Smooth muscle cell (in vitro differentiated cells): Measurements from ENCODE around the gene MTCL1. TPM values are rescaled to one million over a fixed set of nuclear protein-coding genes. Genes with fewer than 3 reads are reported as not detected.

ENCODE experiments used
- DNase-seq: peaks from one replicate; lab custom pipeline; 2025; ENCODE audit not compliant: unreplicated experiment; lab: John Stamatoyannopoulos, UW
- H2AFZ ChIP-seq: fragments of 200-600 bp; sonication (generic); 2 replicates; pipeline ENCODE4 v1.6.0; 2016; ENCODE audit warnings: antibody characterized with exemption, low read depth, mild to moderate bottlenecking
- H3F3A ChIP-seq: fragments of 200-600 bp; sonication (generic); 2 replicates; pipeline ENCODE4 v1.6.0; 2017; ENCODE audit warnings: antibody characterized with exemption, low read depth
- H3K27ac ChIP-seq: fragments of 200-600 bp; sonication (generic); 2 replicates; pipeline ENCODE4 v1.5.1; 2016; ENCODE audit warnings: low read depth, mild to moderate bottlenecking
- H3K27me3 ChIP-seq: fragments of 200-600 bp; sonication (generic); 2 replicates; pipeline ENCODE4 v1.6.1; 2016; ENCODE audit warnings: low read depth, mild to moderate bottlenecking
- H3K36me3 ChIP-seq: fragments of 200-600 bp; sonication (generic); 2 replicates; pipeline ENCODE4 v1.5.1; 2016; ENCODE audit warnings: low read depth
- H3K4me1 ChIP-seq: fragments of 200-600 bp; sonication (generic); 2 replicates; pipeline ENCODE4 v1.5.1; 2016; ENCODE audit warnings: low read depth
- H3K4me2 ChIP-seq: fragments of 200-600 bp; sonication (generic); 2 replicates; pipeline ENCODE4 v1.6.0; 2016; ENCODE audit warnings: mild to moderate bottlenecking
- H3K4me3 ChIP-seq: fragments of 200-600 bp; sonication (generic); 2 replicates; pipeline ENCODE4 v1.5.1; 2016; ENCODE audit warnings: mild to moderate bottlenecking
- H3K79me2 ChIP-seq: fragments of 200-600 bp; sonication (generic); 2 replicates; pipeline ENCODE4 v1.6.0; 2016; ENCODE audit warnings: low read depth, mild to moderate bottlenecking
- H3K9ac ChIP-seq: fragments of 200-600 bp; sonication (generic); 2 replicates; pipeline ENCODE4 v1.6.0; 2016; ENCODE audit warnings: low read depth
- H3K9me3 ChIP-seq: fragments of 200-600 bp; sonication (generic); replicated peaks from 2 replicates; pipeline ENCODE4 v1.5.1; 2016; ENCODE audit warnings: low read depth
- H4K20me1 ChIP-seq: fragments of 200-600 bp; sonication (generic); 2 replicates; pipeline ENCODE4 v1.6.0; 2016; ENCODE audit warnings: low read depth
- CTCF ChIP-seq: fragments of 200-600 bp; sonication (generic); IDR thresholded peaks from 2 replicates; pipeline ENCODE4 v1.5.1; 2017; ENCODE audit warnings: borderline replicate concordance, mild to moderate bottlenecking, antibody characterized with exemption; ENCODE audit not compliant: insufficient read depth, poor library complexity, severe bottlenecking
- WGBS: methylation state at CpG from one replicate; pipeline ENCODE4 v1.1.7; 2016; ENCODE audit warnings: low lambda C conversion rate; 5-methylcytosine and 5-hydroxymethylcytosine counted together
- polyA plus RNA-seq: library from polyadenylated mRNA; unstranded; fragments of >200 nt; fragmentation: Nextera tagmentation; extraction: Ambion mirVana; gene quantifications from 2 replicates; pipeline ENCODE4 v1.2.1, GENCODE V29; 2016
- total RNA-seq: library from RNA; depleted of rRNA; stranded (reverse); fragments of >200 nt; gene quantifications from 2 replicates; pipeline ENCODE4 v1.2.3, GENCODE V29; 2014

Gene MTCL1
- total and polyA plus RNA-seq, 2 experiments from 2014 or later, result 5.5 to 15.2 TPM

GRCh38 chr18:8717011-8717770 is 11.8 kb downstream of the MTCL1 start:
- no peak for TF ChIP-seq CTCF
- Histone ChIP-seq H3K4me3 (no peak overlapping the region), H3F3A (no peaks in the 10 kb centered on the region), H3K4me2 (no peak overlapping the region), H3K36me3 (no peaks in the 10 kb centered on the region), H3K9me3 (no peaks in the 10 kb centered on the region), H3K79me2 (peaks cover 35% of the 10 kb centered on the region), H4K20me1 (peaks cover 26% of the 10 kb centered on the region), H3K9ac (no peak overlapping the region), H2AFZ (no peak overlapping the region), H3K27me3 (no peaks in the 10 kb centered on the region), H3K27ac (no peak overlapping the region), H3K4me1 (peaks cover 24% of the 10 kb centered on the region)
- no peak for DNase-seq
- WGBS, result 68% methylated on average over 13 of the region's 13 CpGs

- H3K9me3 ChIP-seq, result no peaks in the 10 kb centered on the region
- no peak overlapping the region for H3K4me3 ChIP-seq
- no peaks in the 10 kb centered on the region for H3F3A ChIP-seq
- peaks cover 25% of the 10 kb centered on the region for H3K79me2 ChIP-seq
- WGBS, result 91% methylated on average over 16 of the region's 16 CpGs
- H3K9ac ChIP-seq, result no peak overlapping the region
- H3K4me1 ChIP-seq, result peaks cover 24% of the 10 kb centered on the region
- no peak for TF ChIP-seq CTCF
- H3K27me3 ChIP-seq, result no peaks in the 10 kb centered on the region
- peaks cover 23% of the 10 kb centered on the region for H4K20me1 ChIP-seq
- H3K27ac ChIP-seq, result no peak overlapping the region
- H3K36me3 ChIP-seq, result no peaks in the 10 kb centered on the region
- no peak for DNase-seq
- H3K4me2 ChIP-seq, result no peak overlapping the region
- H2AFZ ChIP-seq, result no peak overlapping the region
Observed at GRCh38 chr18:8718401-8718913, 13.1 kb downstream of the MTCL1 start.

GRCh38 chr18:8719192-8719591 is 13.8 kb downstream of the MTCL1 start:
- Histone ChIP-seq H3K4me2 (no peak overlapping the region), H3K79me2 (peaks cover 18% of the 10 kb centered on the region), H3K4me1 (peaks cover 24% of the 10 kb centered on the region), H3K9me3 (no peaks in the 10 kb centered on the region), H3K27ac (no peak overlapping the region), H3F3A (no peaks in the 10 kb centered on the region), H4K20me1 (peaks cover 18% of the 10 kb centered on the region), H3K9ac (no peak overlapping the region), H3K4me3 (no peak overlapping the region), H2AFZ (no peak overlapping the region), H3K36me3 (no peaks in the 10 kb centered on the region), H3K27me3 (no peaks in the 10 kb centered on the region)
- no peak for DNase-seq
- TF ChIP-seq CTCF, result no peak
- 75% methylated on average over 4 of the region's 4 CpGs for WGBS

GRCh38 chr18:8720141-8720540 is 14.8 kb downstream of the MTCL1 start:
- H3K79me2 ChIP-seq, result peaks cover 14% of the 10 kb centered on the region
- 85% methylated on average over 7 of the region's 7 CpGs for WGBS

More at GRCh38 chr18:8720141-8720540, 14.8 kb downstream of the MTCL1 start:
- H3K27ac ChIP-seq, result no peak overlapping the region
- H3K9me3 ChIP-seq, result no peaks in the 10 kb centered on the region
- H4K20me1 ChIP-seq, result peaks cover 15% of the 10 kb centered on the region
- no peak for DNase-seq
- TF ChIP-seq CTCF, result no peak
- H3K27me3 ChIP-seq, result no peaks in the 10 kb centered on the region
- no peak overlapping the region for H3K9ac ChIP-seq
- H3K36me3 ChIP-seq, result no peaks in the 10 kb centered on the region
- H3K4me3 ChIP-seq, result no peak overlapping the region
- no peaks in the 10 kb centered on the region for H3F3A ChIP-seq
- no peak overlapping the region for H3K4me2 ChIP-seq
- peaks cover 29% of the 10 kb centered on the region for H3K4me1 ChIP-seq
- H2AFZ ChIP-seq, result no peak overlapping the region
